ENCODE data around the gene ANKRD10.

DNA sequence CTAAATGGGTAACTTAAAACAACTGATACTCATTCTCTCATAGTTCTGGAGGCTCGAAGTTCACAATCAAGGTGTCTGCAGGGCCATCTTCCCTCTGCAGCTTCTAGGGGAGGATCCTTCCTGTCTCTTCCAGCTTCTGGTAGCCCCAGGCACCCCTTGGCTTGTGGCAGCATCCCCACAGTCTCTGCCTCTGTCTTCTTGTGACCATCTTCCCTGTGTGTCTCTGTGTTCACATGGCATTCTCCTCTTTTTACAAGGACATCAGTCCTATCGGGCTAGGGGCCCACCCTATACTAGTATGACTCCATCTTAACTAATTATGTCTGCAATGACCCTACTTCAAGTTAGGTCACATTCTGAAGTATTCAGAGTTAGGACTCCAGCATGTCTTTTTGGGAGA, 73.5 kb downstream of the ANKRD10 start:
- TF ChIP-seq CTCF (IDR thresholded peaks at IDR 0.05) (no peak), POLR2A (IDR thresholded peaks at IDR 0.05) (no peak)
